Psoas muscle (tissue), 8 donors: ENCODE results near the gene GPR152. TPM values are rescaled to one million over a fixed set of nuclear protein-coding genes. Genes with fewer than 3 reads are reported as not detected.

ENCODE experiments used
- ATAC-seq, 4 donors: fragments of 200-7000 bp; cut with Tn5 transposase; one replicate each; pipeline ENCODE4 v1.9.1; 2020; ENCODE audit warnings: moderate library complexity in 3 of 4, mild to moderate bottlenecking in 2 of 4
- DNase-seq, 2 donors: peaks; one replicate each; pipeline ENCODE4 v3.0.0-alpha.2; 2020
- H3K27ac ChIP-seq: fragments of 200-600 bp; one replicate; pipeline ENCODE4 v1.8.0; 2022
- H3K27me3 ChIP-seq, 3 donors: fragments of 200-600 bp in 1 of 3; one replicate each; pipeline versions ENCODE4 v1.6.1 to v1.8.0; 2013 to 2022; ENCODE audit warnings: low read length in 2 of 3, mild to moderate bottlenecking in 2 of 3, moderate library complexity in 1 of 3; ENCODE audit not compliant: insufficient read depth in 3 of 3
- H3K36me3 ChIP-seq, 2 donors: fragments of 200-600 bp in 1 of 2; one replicate each; pipeline versions ENCODE4 v1.6.1 to v1.8.0; 2013 to 2022; ENCODE audit warnings: low read depth in 1 of 2, mild to moderate bottlenecking in 1 of 2, moderate library complexity in 1 of 2; ENCODE audit not compliant: insufficient read depth in 1 of 2
- H3K4me1 ChIP-seq: fragments of 200-600 bp; one replicate; pipeline ENCODE4 v1.8.0; 2022
- H3K4me3 ChIP-seq: fragments of 200-600 bp; one replicate; pipeline ENCODE4 v1.8.0; 2022; ENCODE audit warnings: mild to moderate bottlenecking
- H3K9me3 ChIP-seq: fragments of 200-600 bp; one replicate; pipeline ENCODE4 v1.8.0; 2022
- whole genome bisulfite sequencing, 3 donors: extraction: QIAGEN DNeasy Blood & Tissue Kit; methylation state at CpG; one replicate each; pipeline versions ENCODE4 v1.1.6 to v1.1.7; 2013; 5-methylcytosine and 5-hydroxymethylcytosine counted together
- intact Hi-C, 2 donors: fragments of 100-400 bp; cut with DNase I; formaldehyde crosslinking; loops; one replicate each; pipeline versions ENCODE4 v1.11.0 to v1.14.2; 2022
- polyA plus RNA-seq, 3 donors: library from polyadenylated mRNA; stranded (reverse); fragments of 200-250 nt; gene quantifications; one replicate each; pipeline ENCODE4 v1.2.3, GENCODE V29; 2013
- total RNA-seq, 4 donors: library from RNA; stranded (reverse); fragmentation: NEBNext Ultra II Directional in 2 of 4; extraction: Animal tissue kit (Norgen Biotek cat#: 25700) in 2 of 4; gene quantifications; one replicate each; pipeline versions ENCODE4 v1.2.1 to v1.2.4, GENCODE V29; 2021 to 2023
- TF ChIP-seq, protein P1 (sequence below): fragments of 200-600 bp; IDR thresholded peaks from one replicate; pipeline ENCODE4 v1.8.0; 2022; ENCODE audit warnings: antibody characterized with exemption
- donor health status: healthy with polysubstance abuse.
- donor health status: DM: no; HTN: no; CAD: no; lungs with moderate emphysema.
- donor health status: Bipolar disorder and iron deficiency.
- donor health status: healthy.
- donor health status: DM: yes; HTN: yes; CAD: no.
- donor health status: DM: no; HTN: no; CAD: no.
- donor health status: DM: no; HTN: no; CAD: no.
- donor health status: DM: yes; HTN: yes; CAD: no.

GPR152 gene
- total and polyA plus RNA-seq, 7 donors: 0.19 TPM; not detected in 6

DNA sequence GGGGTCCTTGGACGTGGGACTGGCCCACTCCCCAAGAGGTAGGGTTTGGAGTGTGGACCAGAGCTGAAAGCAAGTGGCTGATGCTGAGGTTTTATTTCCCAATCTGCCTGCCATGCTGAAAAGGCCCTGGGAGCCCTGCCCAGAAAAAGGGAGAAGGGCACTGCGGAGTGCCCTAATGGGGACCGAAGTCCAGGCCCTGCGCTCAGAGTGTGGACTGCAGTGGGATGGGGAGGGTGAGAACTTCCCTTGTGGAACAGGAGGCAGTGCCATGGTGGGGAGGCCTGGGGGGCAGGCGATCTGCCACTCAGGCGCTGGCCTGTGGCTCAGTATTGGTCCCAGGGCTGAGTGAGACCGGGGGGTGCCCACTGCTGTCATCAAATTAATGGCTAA lies 4.3 kb downstream of the GPR152 start:
- Histone ChIP-seq H3K9me3 (no peaks in the 10 kb centered on the region), H3K27me3 (no peaks in the 10 kb centered on the region), H3K27ac (no peak overlapping the region), H3K4me3 (no peak overlapping the region), H3K4me1 (peaks cover 3% of the 10 kb centered on the region), H3K36me3 (no peaks in the 10 kb centered on the region)
- intact Hi-C loops: no loop called here
- TF ChIP-seq, protein P1, sequence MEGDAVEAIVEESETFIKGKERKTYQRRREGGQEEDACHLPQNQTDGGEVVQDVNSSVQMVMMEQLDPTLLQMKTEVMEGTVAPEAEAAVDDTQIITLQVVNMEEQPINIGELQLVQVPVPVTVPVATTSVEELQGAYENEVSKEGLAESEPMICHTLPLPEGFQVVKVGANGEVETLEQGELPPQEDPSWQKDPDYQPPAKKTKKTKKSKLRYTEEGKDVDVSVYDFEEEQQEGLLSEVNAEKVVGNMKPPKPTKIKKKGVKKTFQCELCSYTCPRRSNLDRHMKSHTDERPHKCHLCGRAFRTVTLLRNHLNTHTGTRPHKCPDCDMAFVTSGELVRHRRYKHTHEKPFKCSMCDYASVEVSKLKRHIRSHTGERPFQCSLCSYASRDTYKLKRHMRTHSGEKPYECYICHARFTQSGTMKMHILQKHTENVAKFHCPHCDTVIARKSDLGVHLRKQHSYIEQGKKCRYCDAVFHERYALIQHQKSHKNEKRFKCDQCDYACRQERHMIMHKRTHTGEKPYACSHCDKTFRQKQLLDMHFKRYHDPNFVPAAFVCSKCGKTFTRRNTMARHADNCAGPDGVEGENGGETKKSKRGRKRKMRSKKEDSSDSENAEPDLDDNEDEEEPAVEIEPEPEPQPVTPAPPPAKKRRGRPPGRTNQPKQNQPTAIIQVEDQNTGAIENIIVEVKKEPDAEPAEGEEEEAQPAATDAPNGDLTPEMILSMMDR: no peak
- ATAC-seq (no peak), DNase-seq (no peak)
- 89 to 93% (median 89%) methylated on average over 7 of the region's 7 CpGs for WGBS, 3 donors

DNA sequence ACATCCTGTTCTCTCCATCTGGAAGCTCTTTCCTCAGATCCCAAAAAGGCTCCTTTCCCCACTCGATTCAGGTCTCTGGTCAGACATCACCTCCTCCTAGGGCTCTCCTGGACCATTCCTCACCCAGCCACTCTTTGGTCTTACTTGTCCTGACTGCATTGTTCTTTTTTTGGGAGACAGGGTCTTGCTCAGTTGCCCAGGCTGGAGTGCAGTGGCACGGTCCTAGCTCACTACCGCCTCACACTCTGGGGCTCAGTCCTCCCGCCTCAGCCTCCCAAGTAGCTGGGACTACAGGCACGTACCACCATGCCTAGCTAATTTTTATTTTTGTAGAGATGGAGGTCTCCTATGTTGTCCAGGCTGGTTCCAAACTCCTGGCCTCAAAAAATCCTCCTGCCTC lies 7.0 kb downstream of the GPR152 start:
- H3K27ac ChIP-seq: no peak overlapping the region
- TF ChIP-seq, protein P1: no peak
- H3K36me3 ChIP-seq: peaks cover 0 to 17% of the 10 kb centered on the region in 2 donors
- no peak for ATAC-seq
- intact Hi-C loops: no loop called here
- DNase-seq: no peak
- no peaks in the 10 kb centered on the region for H3K27me3 ChIP-seq
- H3K4me3 ChIP-seq: no peak overlapping the region
- H3K4me1 ChIP-seq: peaks cover 8% of the 10 kb centered on the region
- WGBS, 3 donors: 79 to 87% (median 85%) methylated on average over 5 of the region's 5 CpGs
- H3K9me3 ChIP-seq: no peaks in the 10 kb centered on the region

DNA sequence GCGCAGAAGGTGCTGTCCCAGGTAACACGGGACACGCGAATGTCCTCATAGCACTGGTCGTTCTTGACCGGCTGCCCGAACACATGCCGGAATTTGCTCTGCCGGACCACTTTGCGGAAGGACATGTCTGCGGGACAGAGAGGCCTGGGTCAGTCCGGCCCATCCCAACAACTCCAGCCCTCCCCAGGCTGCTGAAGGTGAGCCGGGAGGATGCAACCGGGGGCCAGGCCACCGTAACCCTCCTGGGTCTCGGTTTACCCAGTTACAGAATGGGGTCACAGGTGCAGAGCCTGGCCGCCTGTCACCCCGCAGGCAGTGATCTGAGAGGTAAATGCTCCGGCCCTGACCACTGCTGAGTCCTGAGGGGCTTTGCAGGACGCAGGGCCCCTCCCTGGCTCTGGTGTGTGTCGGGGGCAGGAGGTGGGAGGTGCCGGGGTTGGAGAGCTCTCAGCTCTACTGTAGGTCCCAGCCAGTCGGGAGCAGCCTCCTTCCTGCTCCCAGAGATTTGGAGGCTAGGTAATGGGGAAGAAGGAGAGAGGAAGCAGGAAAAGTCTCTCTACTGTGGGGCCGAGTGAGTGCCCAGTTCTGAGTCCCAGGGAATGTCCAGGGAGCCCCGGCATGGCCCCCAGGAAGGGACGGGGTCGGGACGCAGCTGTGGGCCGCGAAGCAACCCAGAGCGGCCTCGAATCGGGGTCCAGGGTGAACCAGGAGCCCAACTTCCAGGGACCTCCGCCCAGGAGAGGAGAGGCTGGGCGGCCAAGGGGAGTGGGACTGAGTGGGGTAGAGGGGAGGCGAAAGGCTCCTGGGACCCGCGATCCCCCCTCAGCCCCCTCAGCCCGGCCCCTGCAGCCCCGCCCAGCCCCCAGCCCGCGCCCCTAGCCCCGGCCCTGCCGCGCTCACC lies 9.8 kb downstream of the GPR152 start:
- Histone ChIP-seq H3K4me3 (peak overlapping the region; percentile 73), H3K27me3 (no peaks in the 10 kb centered on the region), H3K27ac (peak overlapping the region; percentile 86), H3K9me3 (no peaks in the 10 kb centered on the region), H3K4me1 (peaks cover 8% of the 10 kb centered on the region), H3K36me3 (peaks cover 0 to 35% of the 10 kb centered on the region in 2 donors)
- peak in 1 of 4 donors; percentile 12 for ATAC-seq
- WGBS, 3 donors: 36 to 48% (median 39%) methylated on average over 29 to 45 of the region's 45 CpGs
- intact Hi-C loops: no loop called here
- DNase-seq: no peak
- TF ChIP-seq, protein P1: no peak

DNA sequence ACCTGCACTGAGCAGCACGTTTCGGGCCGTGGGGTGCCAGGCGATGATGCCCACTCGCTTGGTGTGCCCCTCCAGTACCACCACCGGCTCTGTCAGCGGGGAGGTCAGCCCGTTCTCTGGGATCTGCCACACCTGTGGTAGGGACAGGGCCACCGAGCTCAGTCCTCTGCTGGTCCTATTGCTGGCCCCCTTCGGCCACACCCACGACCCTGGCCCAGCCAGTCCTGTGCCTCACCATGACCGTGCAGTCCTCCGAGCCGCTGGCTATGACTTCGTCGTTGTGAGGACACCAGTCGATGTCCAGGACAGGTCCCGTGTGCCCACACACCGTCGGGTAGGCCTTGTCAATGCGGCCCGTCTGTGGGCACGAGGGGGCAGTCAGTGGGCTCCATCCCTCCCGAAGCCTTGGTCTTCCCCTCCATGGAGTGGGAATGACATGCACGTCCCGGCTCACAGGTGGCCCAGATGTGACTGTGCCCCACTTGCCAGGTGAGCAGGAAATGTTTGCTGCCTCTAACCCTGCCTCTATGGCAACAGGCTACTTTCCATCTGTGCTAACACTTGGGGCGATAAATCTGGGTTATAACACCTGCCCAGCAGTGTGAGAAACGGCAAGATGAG lies 10.7 kb downstream of the GPR152 start:
- Histone ChIP-seq H3K4me1 (peaks cover 8% of the 10 kb centered on the region), H3K27ac (peak overlapping the region; percentile 86), H3K4me3 (peak overlapping the region; percentile 73), H3K27me3 (no peaks in the 10 kb centered on the region), H3K36me3 (peaks cover 0 to 42% of the 10 kb centered on the region in 2 donors), H3K9me3 (no peaks in the 10 kb centered on the region)
- DNase-seq: no peak
- TF ChIP-seq, protein P1: no peak
- WGBS, 3 donors: 83 to 90% (median 84%) methylated on average over 28 of the region's 28 CpGs
- ATAC-seq: no peak
- intact Hi-C loops: no loop called here
